ENCODE results near the gene TMEM17.

- no peak for TF ChIP-seq BACH2 (CRISPR knock-in tag; IDR thresholded peaks at IDR 0.05; ENCODE audit: borderline replicate concordance)
- TF ChIP-seq, protein P1, sequence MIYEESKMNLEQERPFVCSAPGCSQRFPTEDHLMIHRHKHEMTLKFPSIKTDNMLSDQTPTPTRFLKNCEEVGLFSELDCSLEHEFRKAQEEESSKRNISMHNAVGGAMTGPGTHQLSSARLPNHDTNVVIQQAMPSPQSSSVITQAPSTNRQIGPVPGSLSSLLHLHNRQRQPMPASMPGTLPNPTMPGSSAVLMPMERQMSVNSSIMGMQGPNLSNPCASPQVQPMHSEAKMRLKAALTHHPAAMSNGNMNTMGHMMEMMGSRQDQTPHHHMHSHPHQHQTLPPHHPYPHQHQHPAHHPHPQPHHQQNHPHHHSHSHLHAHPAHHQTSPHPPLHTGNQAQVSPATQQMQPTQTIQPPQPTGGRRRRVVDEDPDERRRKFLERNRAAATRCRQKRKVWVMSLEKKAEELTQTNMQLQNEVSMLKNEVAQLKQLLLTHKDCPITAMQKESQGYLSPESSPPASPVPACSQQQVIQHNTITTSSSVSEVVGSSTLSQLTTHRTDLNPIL (CRISPR knock-in tag; IDR thresholded peaks at IDR 0.05; ENCODE audit: low read depth) = no peak
- no peak for TF ChIP-seq OSR1 (CRISPR knock-in tag; IDR thresholded peaks at IDR 0.05)
- TF ChIP-seq ZNF565 (CRISPR knock-in tag; conservative IDR thresholded peaks at IDR 0.05; ENCODE audit: low read depth) = no peak
Measured at GRCh38 chr2:62464221-62465007, 41.6 kb downstream of the TMEM17 start.
